ENCODE results near the gene HTR4. TPM values are rescaled to one million over a fixed set of nuclear protein-coding genes. Genes with fewer than 3 reads are reported as not detected.

HTR4 gene
- total and polyA plus RNA-seq, 2 donors (not counting 3 experiments of a cell fraction or from before 2014, with no cell fraction given) = not detected

DNA sequence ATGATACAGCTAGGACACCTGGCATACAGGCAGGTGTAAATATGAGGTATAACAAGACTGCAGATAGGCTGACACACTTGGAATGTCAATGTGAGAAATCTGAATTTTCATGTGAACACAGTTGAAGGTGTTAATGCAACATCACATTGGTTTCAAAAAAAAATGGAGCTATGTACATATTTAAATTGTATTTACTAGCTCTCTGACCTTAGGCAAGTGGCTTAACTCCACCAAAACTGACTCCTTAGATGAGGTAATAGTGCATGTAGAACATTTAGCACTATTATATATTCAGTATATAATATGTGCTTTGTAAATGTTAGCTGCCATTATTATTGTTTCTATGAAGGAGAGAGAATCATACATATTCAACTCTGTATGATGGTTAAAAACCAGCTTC is 48.0 kb downstream of the HTR4 start:
- intact Hi-C loops (cut with micrococcal nuclease) = no loop called here
- POLR2A ChIA-PET = no interaction called here

More for the DNA sequence above, 48.0 kb downstream of the HTR4 start:
- no peak overlapping the region for H3K9ac ChIP-seq (replicated peaks; ENCODE audit: extremely low read depth, insufficient read depth, low read length)
- no peak for TF ChIP-seq POLR2AphosphoS5 (IDR thresholded peaks at IDR 0.05; ENCODE audit: insufficient read depth, low read depth, low read length)
- no peak for TF ChIP-seq POLR2A (IDR thresholded peaks at IDR 0.05; ENCODE audit: low read depth, low read length)
- no peak for TF ChIP-seq MYC (IDR thresholded peaks at IDR 0.05; ENCODE audit: low read depth, low read length)
- TF ChIP-seq, protein P1, sequence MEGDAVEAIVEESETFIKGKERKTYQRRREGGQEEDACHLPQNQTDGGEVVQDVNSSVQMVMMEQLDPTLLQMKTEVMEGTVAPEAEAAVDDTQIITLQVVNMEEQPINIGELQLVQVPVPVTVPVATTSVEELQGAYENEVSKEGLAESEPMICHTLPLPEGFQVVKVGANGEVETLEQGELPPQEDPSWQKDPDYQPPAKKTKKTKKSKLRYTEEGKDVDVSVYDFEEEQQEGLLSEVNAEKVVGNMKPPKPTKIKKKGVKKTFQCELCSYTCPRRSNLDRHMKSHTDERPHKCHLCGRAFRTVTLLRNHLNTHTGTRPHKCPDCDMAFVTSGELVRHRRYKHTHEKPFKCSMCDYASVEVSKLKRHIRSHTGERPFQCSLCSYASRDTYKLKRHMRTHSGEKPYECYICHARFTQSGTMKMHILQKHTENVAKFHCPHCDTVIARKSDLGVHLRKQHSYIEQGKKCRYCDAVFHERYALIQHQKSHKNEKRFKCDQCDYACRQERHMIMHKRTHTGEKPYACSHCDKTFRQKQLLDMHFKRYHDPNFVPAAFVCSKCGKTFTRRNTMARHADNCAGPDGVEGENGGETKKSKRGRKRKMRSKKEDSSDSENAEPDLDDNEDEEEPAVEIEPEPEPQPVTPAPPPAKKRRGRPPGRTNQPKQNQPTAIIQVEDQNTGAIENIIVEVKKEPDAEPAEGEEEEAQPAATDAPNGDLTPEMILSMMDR (IDR thresholded peaks at IDR 0.05; ENCODE audit: extremely low read depth in 1 of 2, insufficient read depth in 1 of 2, low read depth in 1 of 2, low read length in 2 of 2) = no peak
- TF ChIP-seq FOS (IDR thresholded peaks at IDR 0.05; ENCODE audit: borderline replicate concordance, insufficient read depth, low read length) = no peak
- TF ChIP-seq GATA2 (IDR thresholded peaks at IDR 0.05; ENCODE audit: insufficient read depth, insufficient read length, low read depth, low read length) = no peak
- TF ChIP-seq JUN (IDR thresholded peaks at IDR 0.05; ENCODE audit: borderline replicate concordance, insufficient read depth, insufficient read length, low read depth) = no peak
- TF ChIP-seq MAX (IDR thresholded peaks at IDR 0.05; ENCODE audit: insufficient read depth, insufficient read length) = no peak
- TF ChIP-seq EZH2 (IDR thresholded peaks at IDR 0.05; ENCODE audit: borderline replicate concordance, low read depth, low read length, severe bottlenecking) = no peak
- no peaks in the 10 kb centered on the region for H3K9me1 ChIP-seq (replicated peaks; ENCODE audit: control insufficient read depth, extremely low read depth, insufficient read depth, low read length)
- H3K4me2 ChIP-seq (ENCODE audit: insufficient read depth, low read length) = no peak overlapping the region
- no peaks in the 10 kb centered on the region for H3K9me3 ChIP-seq (replicated peaks; ENCODE audit: control insufficient read depth, insufficient read depth, low read length)
- CTCF ChIA-PET = no interaction called here
- H2AFZ ChIP-seq (ENCODE audit: low read depth, low read length) = no peak overlapping the region
- no peaks in the 10 kb centered on the region for H4K20me1 ChIP-seq (replicated peaks; ENCODE audit: control insufficient read depth, extremely low read depth, insufficient read depth, low read length)
- H3K4me1 ChIP-seq (ENCODE audit: control insufficient read depth, extremely low read depth, insufficient read depth, low read length) = no peaks in the 10 kb centered on the region
- no peak overlapping the region for H3K4me3 ChIP-seq (replicated peaks in 1 of 3; ENCODE audit: insufficient read depth in 1 of 3, low read depth in 1 of 3, low read length in 3 of 3)
- dilution Hi-C loops (cut with MboI; ENCODE audit: extremely low pct_ligation_motif_present, low sequenced_read_pairs) = no loop called here
- no peaks in the 10 kb centered on the region for H3K79me2 ChIP-seq (ENCODE audit: control insufficient read depth, insufficient read depth, low read length)
- H3K36me3 ChIP-seq (ENCODE audit: control insufficient read depth in 2 of 2, extremely low read depth in 1 of 2, insufficient read depth in 2 of 2, low read length in 2 of 2) = no peaks in the 10 kb centered on the region
- FAIRE-seq (no peak), DNase-seq (ENCODE audit: low read depth, low spot score) (no peak)
- H3K27ac ChIP-seq (ENCODE audit: insufficient read depth, low read depth, low read length) = no peak overlapping the region
- no TSS peak for BruUV-seq (replicated peaks)
- H3K27me3 ChIP-seq (ENCODE audit: control insufficient read depth in 2 of 2, insufficient read depth in 2 of 2, low read length in 2 of 2) = no peaks in the 10 kb centered on the region
